Esophagus (tissue), 2 donors: Measurements from ENCODE around the gene LHFPL3. TPM values are rescaled to one million over a fixed set of nuclear protein-coding genes. Genes with fewer than 3 reads are reported as not detected.

Experiments used
- H3K27ac ChIP-seq, 2 donors: one replicate each; pipeline ENCODE4 v1.5.1; 2013; ENCODE audit warnings: low read depth in 2 of 2, mild to moderate bottlenecking in 2 of 2, inconsistent platforms in 1 of 2, low read length in 1 of 2, moderate library complexity in 1 of 2
- H3K27me3 ChIP-seq, 2 donors: one replicate each; pipeline ENCODE4 v1.6.1; 2013; ENCODE audit warnings: low read length in 2 of 2, control low read depth in 1 of 2, mild to moderate bottlenecking in 1 of 2; ENCODE audit not compliant: insufficient read depth in 2 of 2, control insufficient read depth in 1 of 2
- H3K36me3 ChIP-seq, 2 donors: one replicate each; pipeline ENCODE4 v1.6.1; 2013; ENCODE audit warnings: low read length in 1 of 2; ENCODE audit not compliant: control insufficient read depth in 2 of 2, insufficient read depth in 2 of 2
- H3K4me1 ChIP-seq, 2 donors: one replicate each; pipeline ENCODE4 v1.6.1; 2013; ENCODE audit warnings: low read length in 1 of 2; ENCODE audit not compliant: control insufficient read depth in 2 of 2, insufficient read depth in 2 of 2
- H3K4me3 ChIP-seq, 2 donors: one replicate each; pipeline ENCODE4 v1.5.1; 2013; ENCODE audit warnings: low read length in 2 of 2, mild to moderate bottlenecking in 2 of 2, low read depth in 1 of 2, moderate library complexity in 1 of 2
- H3K9me3 ChIP-seq, 2 donors: one replicate each; pipeline ENCODE4 v1.6.1; 2013; ENCODE audit warnings: mild to moderate bottlenecking in 2 of 2, low read depth in 1 of 2, low read length in 1 of 2, moderate library complexity in 1 of 2; ENCODE audit not compliant: control insufficient read depth in 2 of 2, insufficient read depth in 1 of 2
- WGBS, 2 donors: extraction: QIAGEN DNeasy Blood & Tissue Kit; methylation state at CpG; one replicate each; pipeline ENCODE4 v1.1.7; 2013; 5-methylcytosine and 5-hydroxymethylcytosine counted together
- polyA plus RNA-seq, 2 donors: library from polyadenylated mRNA; stranded (reverse); fragments of 200-250 nt; gene quantifications; one replicate each; pipeline ENCODE4 v1.2.3, GENCODE V29; 2013
- donor health status: healthy with polysubstance abuse.
- donor health status: Bipolar disorder and iron deficiency.

LHFPL3 gene
- polyA plus RNA-seq, 2 donors, result not detected

DNA sequence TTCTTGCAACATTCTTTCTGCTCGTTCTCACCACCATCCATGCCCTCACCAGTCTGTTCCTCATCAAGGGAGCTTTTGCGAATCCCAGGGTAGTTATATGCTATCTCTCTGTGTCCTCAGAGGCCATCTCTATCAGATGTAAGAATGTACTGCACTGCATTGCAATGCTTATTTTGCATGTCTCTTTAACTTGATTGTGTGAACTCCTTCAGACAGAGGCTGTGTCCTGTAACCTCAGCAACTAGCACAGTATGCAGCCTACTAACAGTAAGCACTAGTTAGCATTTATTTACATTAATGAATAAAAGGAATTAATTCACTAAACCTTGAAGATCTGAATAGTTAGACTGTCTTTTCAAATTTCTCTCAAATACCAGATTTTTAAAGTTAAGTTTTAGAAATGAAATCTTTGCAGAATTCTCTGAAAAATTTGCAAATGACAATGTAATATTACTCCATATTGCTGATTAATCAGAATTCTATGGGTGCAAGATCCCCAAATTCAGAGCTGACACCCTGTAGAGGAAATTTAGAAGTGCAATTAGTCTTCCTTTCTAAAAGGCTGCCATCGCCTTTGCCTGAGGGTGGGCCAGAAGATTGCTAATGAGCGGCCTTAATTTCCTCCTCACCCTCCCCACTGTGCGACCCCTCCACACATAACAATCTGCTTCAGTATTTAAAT lies 10.3 kb upstream of the LHFPL3 start:
- 66 to 68% methylated on average over 5 of the region's 5 CpGs for WGBS, 2 donors
- peaks cover 0 to 2% of the 10 kb centered on the region in 2 donors for H3K27me3 ChIP-seq

GRCh38 chr7:104327534-104327933 lies 869 bp upstream of the LHFPL3 start:
- no peak overlapping the region for H3K4me3 ChIP-seq
- H3K9me3 ChIP-seq, result peaks cover 0 to 4% of the 10 kb centered on the region in 2 donors
- H3K36me3 ChIP-seq, result no peaks in the 10 kb centered on the region
- H3K27me3 ChIP-seq, result peaks cover 5 to 16% of the 10 kb centered on the region in 2 donors
- WGBS, 2 donors, result 29 to 32% methylated on average over 7 of the region's 7 CpGs
- peaks cover 3 to 4% of the 10 kb centered on the region in 2 donors for H3K4me1 ChIP-seq
- H3K27ac ChIP-seq, result no peak overlapping the region

More for the DNA sequence above, 10.3 kb upstream of the LHFPL3 start:
- Histone ChIP-seq H3K4me1 (no peaks in the 10 kb centered on the region), H3K36me3 (no peaks in the 10 kb centered on the region), H3K9me3 (no peaks in the 10 kb centered on the region), H3K4me3 (no peak overlapping the region), H3K27ac (no peak overlapping the region)

DNA sequence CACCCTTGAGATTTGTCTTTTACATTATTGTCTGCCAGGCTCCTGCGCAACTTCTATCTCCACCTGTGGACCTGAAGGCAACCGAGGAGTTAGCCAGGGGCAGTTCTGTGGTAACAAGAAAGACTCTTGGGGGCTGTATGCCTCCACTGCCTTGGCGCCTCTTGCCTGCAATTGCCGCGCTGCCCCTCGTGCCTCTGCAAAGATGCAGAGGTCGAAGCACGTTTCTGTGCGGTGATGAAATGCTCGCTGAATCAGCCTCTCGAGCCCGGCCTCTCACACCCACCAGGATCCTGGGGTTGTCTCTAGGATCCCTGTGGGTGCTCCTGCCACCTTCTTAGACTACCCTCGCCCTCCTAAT lies 486 bp upstream of the LHFPL3 start:
- H3K4me3 ChIP-seq, result no peak overlapping the region
- WGBS, 2 donors, result 9 to 11% methylated on average over 13 of the region's 13 CpGs
- H3K36me3 ChIP-seq, result no peaks in the 10 kb centered on the region
- H3K27ac ChIP-seq, result no peak overlapping the region
- H3K4me1 ChIP-seq, result peaks cover 3 to 4% of the 10 kb centered on the region in 2 donors
- peaks cover 5 to 16% of the 10 kb centered on the region in 2 donors for H3K27me3 ChIP-seq
- peaks cover 0 to 4% of the 10 kb centered on the region in 2 donors for H3K9me3 ChIP-seq

- no peak overlapping the region for H3K27ac ChIP-seq
- WGBS, 2 donors, result 2 to 4% methylated on average over 59 of the region's 59 CpGs
- peak overlapping the region in 1 of 2 donors; percentile 9 for H3K4me3 ChIP-seq
Observed at GRCh38 chr7:104328970-104329825, 795 bp downstream of the LHFPL3 start.

DNA sequence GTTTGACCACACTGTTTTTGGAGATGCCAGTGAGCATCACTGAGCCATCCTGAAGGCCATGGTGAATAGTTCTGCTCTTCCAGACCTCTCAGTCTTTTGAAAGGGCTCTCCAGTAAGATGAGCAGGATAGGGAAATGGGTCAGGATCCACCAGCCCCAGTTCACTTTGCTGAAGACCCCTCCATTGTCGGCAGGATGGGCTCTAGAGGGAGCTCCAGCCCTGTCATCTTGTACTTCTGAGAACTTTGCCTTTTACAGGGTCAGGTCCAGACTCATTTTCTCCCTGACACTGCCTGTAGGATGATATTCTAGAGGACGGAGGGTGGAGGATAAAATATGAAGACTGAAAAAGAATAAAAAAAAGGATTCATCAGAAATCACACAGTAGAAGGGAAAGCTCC lies 13.1 kb downstream of the LHFPL3 start:
- Histone ChIP-seq H3K4me3 (no peak overlapping the region), H3K4me1 (no peaks in the 10 kb centered on the region), H3K36me3 (no peaks in the 10 kb centered on the region), H3K9me3 (no peaks in the 10 kb centered on the region), H3K27ac (no peak overlapping the region), H3K27me3 (no peaks in the 10 kb centered on the region)
- 8 to 15% methylated on average over 2 of the region's 2 CpGs for WGBS, 2 donors

More at GRCh38 chr7:104328970-104329825, 795 bp downstream of the LHFPL3 start:
- Histone ChIP-seq H3K27me3 (peaks cover 5 to 16% of the 10 kb centered on the region in 2 donors), H3K9me3 (peaks cover 0 to 4% of the 10 kb centered on the region in 2 donors), H3K36me3 (no peaks in the 10 kb centered on the region), H3K4me1 (peaks cover 3 to 4% of the 10 kb centered on the region in 2 donors)

DNA sequence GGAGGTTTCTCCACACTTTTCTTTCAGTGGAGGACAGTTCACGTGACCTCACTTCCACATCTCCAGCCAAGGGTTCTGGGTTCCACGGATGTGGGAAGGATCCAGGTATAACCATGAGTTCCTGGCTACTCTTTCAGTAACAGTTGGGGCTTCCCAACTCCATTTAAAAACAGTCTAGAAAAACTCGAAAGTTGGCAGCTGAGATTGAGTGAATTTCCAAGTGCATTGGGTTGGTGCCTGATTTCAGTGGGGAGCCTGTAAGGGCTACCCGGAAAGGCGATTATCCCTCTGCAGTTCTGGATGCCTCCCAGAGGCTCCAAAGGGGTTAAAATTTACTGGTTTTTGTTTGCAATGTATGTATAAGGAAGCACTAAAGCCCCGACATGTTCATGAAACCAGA lies 24.3 kb downstream of the LHFPL3 start:
- Histone ChIP-seq H3K27ac (no peak overlapping the region), H3K4me3 (no peak overlapping the region), H3K27me3 (no peaks in the 10 kb centered on the region), H3K9me3 (no peaks in the 10 kb centered on the region), H3K4me1 (no peaks in the 10 kb centered on the region), H3K36me3 (no peaks in the 10 kb centered on the region)
- WGBS, 2 donors, result 59 to 67% methylated on average over 6 of the region's 6 CpGs

DNA sequence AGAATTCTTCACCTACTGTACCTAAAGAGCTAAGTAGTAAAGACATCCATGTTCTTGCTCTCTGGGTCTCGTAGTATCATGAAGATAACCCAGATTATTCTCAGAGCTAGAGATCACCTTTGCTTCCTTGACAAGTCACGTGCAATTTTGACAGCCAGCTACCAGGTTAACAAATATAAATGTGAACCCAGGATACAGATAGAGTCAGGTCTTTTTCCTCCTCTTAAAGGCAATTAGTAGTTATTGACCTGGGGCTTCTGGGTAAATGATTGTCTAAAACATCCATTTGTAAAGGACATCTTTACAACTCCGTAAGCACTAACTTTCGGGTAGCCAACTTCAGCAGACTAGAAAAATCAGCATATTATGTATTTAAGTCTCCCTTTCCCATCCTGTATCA lies 28.8 kb downstream of the LHFPL3 start:
- Histone ChIP-seq H3K27ac (no peak overlapping the region), H3K27me3 (no peaks in the 10 kb centered on the region), H3K9me3 (no peaks in the 10 kb centered on the region), H3K4me3 (no peak overlapping the region), H3K36me3 (no peaks in the 10 kb centered on the region), H3K4me1 (no peaks in the 10 kb centered on the region)
- WGBS, 2 donors, result 58 to 74% methylated on average over 4 of the region's 4 CpGs

- Histone ChIP-seq H3K9me3 (no peaks in the 10 kb centered on the region), H3K27ac (no peak overlapping the region), H3K27me3 (no peaks in the 10 kb centered on the region), H3K36me3 (no peaks in the 10 kb centered on the region), H3K4me3 (no peak overlapping the region), H3K4me1 (no peaks in the 10 kb centered on the region)
- 48 to 55% methylated on average over 5 of the region's 5 CpGs for WGBS, 2 donors
Observed at GRCh38 chr7:104358446-104359132, 30.2 kb downstream of the LHFPL3 start.

DNA sequence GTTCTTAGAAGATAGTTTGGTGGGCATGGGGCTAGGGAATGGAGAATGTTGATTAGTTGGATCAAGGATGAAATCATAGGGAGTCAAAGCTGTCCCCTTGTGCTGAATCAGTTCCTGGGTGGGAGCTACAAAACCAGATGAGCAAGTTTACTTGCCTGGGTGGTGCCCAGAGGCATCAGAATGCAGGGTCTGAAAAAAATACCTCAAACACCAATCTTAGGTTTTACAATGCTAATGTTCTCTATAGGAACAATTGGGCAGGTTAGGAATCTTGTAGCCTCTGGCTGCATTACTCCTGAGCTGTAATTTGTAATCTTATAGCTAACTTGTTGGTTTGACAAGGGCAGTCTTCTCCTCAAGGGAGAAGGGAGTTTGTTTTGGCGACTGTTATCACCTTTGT lies 34.4 kb downstream of the LHFPL3 start:
- Histone ChIP-seq H3K36me3 (no peaks in the 10 kb centered on the region), H3K27me3 (no peaks in the 10 kb centered on the region), H3K4me3 (no peak overlapping the region), H3K9me3 (no peaks in the 10 kb centered on the region), H3K4me1 (no peaks in the 10 kb centered on the region), H3K27ac (no peak overlapping the region)
- WGBS, 2 donors, result 4 to 12% methylated on average over 1 of the region's 1 CpG
